Neural cell (in vitro differentiated cells): ENCODE measurements around the gene PPIL4.

Experiments
- CTCF ChIP-seq: fragments of 450-650 bp; IDR thresholded peaks from 2 replicates; pipeline ENCODE4 v1.5.1; 2014; ENCODE audit warnings: antibody characterized with exemption, mild to moderate bottlenecking, moderate library complexity; ENCODE audit not compliant: poor library complexity, severe bottlenecking
- EP300 ChIP-seq: fragments of 450-650 bp; conservative IDR thresholded peaks from 2 replicates; pipeline ENCODE4 v1.6.1; 2014; ENCODE audit warnings: antibody characterized with exemption, mild to moderate bottlenecking, moderate library complexity; ENCODE audit not compliant: poor library complexity, severe bottlenecking
- EZH2 ChIP-seq: fragments of 200-600, 300-800 bp; shearing (Covaris generic), sonication (generic); IDR thresholded peaks from 2 replicates; pipeline ENCODE4 v1.6.1; 2014; ENCODE audit warnings: antibody characterized with exemption, low read length, borderline replicate concordance, mild to moderate bottlenecking; ENCODE audit not compliant: insufficient read depth, poor library complexity, severe bottlenecking
- MXI1 ChIP-seq: fragments of 450-650 bp; conservative IDR thresholded peaks from 2 replicates; pipeline ENCODE4 v1.6.1; 2014; ENCODE audit warnings: antibody characterized with exemption, mild to moderate bottlenecking; ENCODE audit not compliant: poor library complexity, severe bottlenecking
- POLR2AphosphoS5 ChIP-seq: IDR thresholded peaks from 2 replicates; pipeline ENCODE4 v1.6.1; 2012
- RAD21 ChIP-seq: fragments of 450-650 bp; conservative IDR thresholded peaks from 2 replicates; pipeline ENCODE4 v1.6.1; 2014; ENCODE audit warnings: antibody characterized with exemption, mild to moderate bottlenecking, moderate library complexity
- REST ChIP-seq: IDR thresholded peaks from 2 replicates; pipeline ENCODE4 v1.6.1; 2012; ENCODE audit warnings: borderline replicate concordance
- SMC3 ChIP-seq: fragments of 450-650 bp; conservative IDR thresholded peaks from 2 replicates; pipeline ENCODE4 v1.6.1; 2014; ENCODE audit warnings: antibody characterized with exemption, mild to moderate bottlenecking, moderate library complexity; ENCODE audit not compliant: poor library complexity
- TAF1 ChIP-seq: IDR thresholded peaks from 2 replicates; pipeline ENCODE4 v1.6.1; 2012; ENCODE audit warnings: low read depth

- TF ChIP-seq CTCF (no peak), EZH2 (no peak), SMC3 (no peak), RAD21 (no peak), REST (no peak), MXI1 (no peak), TAF1 (no peak), POLR2AphosphoS5 (no peak), EP300 (no peak)
Observed at GRCh38 chr6:149471801-149472200, 74.0 kb downstream of the PPIL4 start.
